A549 (cell line): ENCODE data around the gene HMX2. TPM values are rescaled to one million over a fixed set of nuclear protein-coding genes. Genes with fewer than 3 reads are reported as not detected.

Source experiments
- ATAC-seq, 2 experiments: fragments of 200-7000 bp in 1 of 2; fragments of >200 bp in 1 of 2; cut with Nextera tagmentation in 1 of 2; cut with Tn5 transposase in 1 of 2; 3 replicates each; pipeline versions ENCODE4 v1.8.0 to v1.9.1; 2018 to 2020; ENCODE audit warnings: mild to moderate bottlenecking in 1 of 2, moderate library complexity in 1 of 2
- CTCF ChIA-PET: fragments of 300-600 bp; sonication (Branson Sonifier 250); formaldehyde crosslinking; extraction: SDS; loops from one replicate; lab custom pipeline; 2021; ENCODE audit warnings: antibody characterized with exemption, inconsistent platforms; lab: Yijun Ruan, JAX
- POLR2A ChIA-PET: fragments of 350-600 bp; formaldehyde crosslinking; extraction: SDS; loops from one replicate; lab custom pipeline; 2021; ENCODE audit warnings: antibody characterized with exemption, inconsistent platforms; lab: Yijun Ruan, JAX
- DNase-seq, 2 experiments: peaks; one replicate each; pipeline versions ENCODE4 v3.0.0 to v3.0.0-alpha.2; 2011 to 2016; ENCODE audit warnings: low read depth in 1 of 2, low spot score in 1 of 2
- FAIRE-seq: peaks from 2 replicates; lab custom pipeline; 2011; peaks lifted over from hg19 to GRCh38; lab: Jason Lieb, UNC
- H3K27ac ChIP-seq, 2 experiments: fragments of >200 bp; sonication (Bioruptor Twin); formaldehyde crosslinking; 3 replicates each; pipeline ENCODE4 v1.5.1; 2016 to 2017
- H3K4me1 ChIP-seq: fragments of >200 bp; sonication (Bioruptor Twin); formaldehyde crosslinking; 3 replicates; pipeline ENCODE4 v1.6.1; 2016
- H3K4me2 ChIP-seq: fragments of >200 bp; sonication (Bioruptor Twin); formaldehyde crosslinking; 3 replicates; pipeline ENCODE4 v1.6.1; 2016
- H3K4me3 ChIP-seq: fragments of >200 bp; sonication (Bioruptor Twin); formaldehyde crosslinking; 3 replicates; pipeline ENCODE4 v1.5.1; 2016
- H3K9me3 ChIP-seq: fragments of >200 bp; sonication (Bioruptor Twin); formaldehyde crosslinking; 3 replicates; pipeline ENCODE4 v1.6.1; 2016
- CBX8 ChIP-seq: fragments of 200-600 bp; sonication (generic); IDR thresholded peaks from 2 replicates; pipeline ENCODE4 v1.6.1; 2016
- ELK1 ChIP-seq: fragments of 150-350 bp; IDR thresholded peaks from 2 replicates; pipeline ENCODE4 v1.6.1; 2014; ENCODE audit warnings: low read depth, mild to moderate bottlenecking, low read length
- ESRRA ChIP-seq: fragments of 150-350 bp; IDR thresholded peaks from 2 replicates; pipeline ENCODE4 v1.6.1; 2014; ENCODE audit warnings: mild to moderate bottlenecking, low read length, borderline replicate concordance
- GATA3 ChIP-seq: IDR thresholded peaks from 2 replicates; pipeline ENCODE4 v1.6.1; 2012; ENCODE audit warnings: borderline replicate concordance
- HOXB13 ChIP-seq: fragments of 250-450 bp; sonication (Bioruptor Pico); IDR thresholded peaks from 2 replicates; pipeline ENCODE4 v1.5.0; 2020; ENCODE audit warnings: low read depth, mild to moderate bottlenecking, moderate library complexity
- KDM5A ChIP-seq: fragments of 200-600 bp; sonication (generic); IDR thresholded peaks from 2 replicates; pipeline ENCODE4 v1.6.1; 2016; ENCODE audit warnings: antibody characterized with exemption, mild to moderate bottlenecking
- MAFK ChIP-seq: fragments of 450-650 bp; IDR thresholded peaks from 2 replicates; pipeline ENCODE4 v1.6.1; 2014; ENCODE audit not compliant: partially characterized antibody
- PHF8 ChIP-seq: fragments of 200-600 bp; sonication (generic); IDR thresholded peaks from 2 replicates; pipeline ENCODE4 v1.6.1; 2016; ENCODE audit warnings: low read depth, mild to moderate bottlenecking, antibody characterized with exemption, moderate library complexity, borderline replicate concordance
- POLR2AphosphoS2 ChIP-seq: conservative IDR thresholded peaks from 2 replicates; pipeline ENCODE4 v1.6.1; 2012; ENCODE audit warnings: low read length, improper control_type of control experiment, inconsistent platforms
- RAD21 ChIP-seq, 2 experiments: fragments of >200 bp in 1 of 2; sonication (Bioruptor Twin) in 1 of 2; formaldehyde crosslinking in 1 of 2; IDR thresholded peaks in 1 of 2; conservative IDR thresholded peaks in 1 of 2; 2 replicates in 1 of 2; 3 replicates in 1 of 2; pipeline ENCODE4 v1.6.1; 2012 to 2018; ENCODE audit warnings: inconsistent platforms in 1 of 2
- ZNF302 ChIP-seq: fragments of 250-450 bp; sonication (Bioruptor Pico); IDR thresholded peaks from 2 replicates; pipeline ENCODE4 v1.9.0; 2021; ENCODE audit warnings: inconsistent platforms, mild to moderate bottlenecking, moderate library complexity
- WGBS: methylation state at CpG from one replicate; pipeline ENCODE4 v1.1.6; 2017; ENCODE audit errors: missing lambda C conversion rate; 5-methylcytosine and 5-hydroxymethylcytosine counted together
- polyA plus RNA-seq, 4 experiments: library from polyadenylated mRNA; depleted of rRNA in 3 of 4; stranded (reverse); fragments of >200 nt; fragmentation: RNase III in 1 of 4; extraction: RNeasy Plus Mini Kit Qiagen cat#74134 plus additional on column Dnase treatment in 1 of 4; gene quantifications; 2 replicates in 3 of 4; 3 replicates in 1 of 4; pipeline ENCODE4 v1.2.3, GENCODE V29; 2011 to 2017
- TF ChIP-seq, protein P1 (sequence below): fragments of 450-650 bp; IDR thresholded peaks from 2 replicates; pipeline ENCODE4 v1.6.1; 2014; ENCODE audit warnings: antibody characterized with exemption
- TF ChIP-seq, protein P2 (sequence below): fragments of >200 bp; sonication (Bioruptor Twin); formaldehyde crosslinking; IDR thresholded peaks from 2 replicates; pipeline ENCODE4 v1.6.1; 2016
- TF ChIP-seq, protein P3 (sequence below): fragments of 250-450 bp; sonication (Bioruptor Pico); IDR thresholded peaks from 2 replicates; pipeline ENCODE4 v1.5.0; 2021; ENCODE audit warnings: mild to moderate bottlenecking, moderate library complexity, borderline replicate concordance

The HMX2 gene
- polyA plus RNA-seq, 2 of the 4 experiments (the other 2 are of a cell fraction) = 0.08 TPM; not detected in 1

GRCh38 chr10:123149568-123150270 is 1.8 kb downstream of the HMX2 start:
- DNase-seq (no peak), ATAC-seq (no peak), FAIRE-seq (no peak)
- Histone ChIP-seq H3K4me3 (no peak overlapping the region), H3K4me1 (peaks cover 4% of the 10 kb centered on the region; the same call in 2 of the 3 replicates), H3K27ac (no peak overlapping the region), H3K4me2 (no peak overlapping the region), H3K9me3 (no peaks in the 10 kb centered on the region)
- no peak for TF ChIP-seq KDM5A
- TF ChIP-seq MAFK = no peak
- TF ChIP-seq, protein P1, sequence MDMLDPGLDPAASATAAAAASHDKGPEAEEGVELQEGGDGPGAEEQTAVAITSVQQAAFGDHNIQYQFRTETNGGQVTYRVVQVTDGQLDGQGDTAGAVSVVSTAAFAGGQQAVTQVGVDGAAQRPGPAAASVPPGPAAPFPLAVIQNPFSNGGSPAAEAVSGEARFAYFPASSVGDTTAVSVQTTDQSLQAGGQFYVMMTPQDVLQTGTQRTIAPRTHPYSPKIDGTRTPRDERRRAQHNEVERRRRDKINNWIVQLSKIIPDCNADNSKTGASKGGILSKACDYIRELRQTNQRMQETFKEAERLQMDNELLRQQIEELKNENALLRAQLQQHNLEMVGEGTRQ = no peak
- no peak for TF ChIP-seq ZNF302
- TF ChIP-seq CBX8 = no peak
- TF ChIP-seq RAD21 (conservative IDR thresholded peaks at IDR 0.05 in 1 of 2, IDR thresholded peaks at IDR 0.05 in 1 of 2) = no peak
- TF ChIP-seq ELK1 = no peak
- TF ChIP-seq PHF8 = no peak
- TF ChIP-seq, protein P2, sequence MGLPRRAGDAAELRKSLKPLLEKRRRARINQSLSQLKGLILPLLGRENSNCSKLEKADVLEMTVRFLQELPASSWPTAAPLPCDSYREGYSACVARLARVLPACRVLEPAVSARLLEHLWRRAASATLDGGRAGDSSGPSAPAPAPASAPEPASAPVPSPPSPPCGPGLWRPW = no peak
- no peak for TF ChIP-seq GATA3
- 94% methylated on average over 76 of the region's 76 CpGs for WGBS
- CTCF ChIA-PET = interaction anchor here (1.3 to 9.4 kb wide), 5 partner anchors 8 to 231 kb away, joined by 3 to 64 read pairs (median 6); no protein-coding TSS in a partner anchor
- POLR2A ChIA-PET = no interaction called here

DNA sequence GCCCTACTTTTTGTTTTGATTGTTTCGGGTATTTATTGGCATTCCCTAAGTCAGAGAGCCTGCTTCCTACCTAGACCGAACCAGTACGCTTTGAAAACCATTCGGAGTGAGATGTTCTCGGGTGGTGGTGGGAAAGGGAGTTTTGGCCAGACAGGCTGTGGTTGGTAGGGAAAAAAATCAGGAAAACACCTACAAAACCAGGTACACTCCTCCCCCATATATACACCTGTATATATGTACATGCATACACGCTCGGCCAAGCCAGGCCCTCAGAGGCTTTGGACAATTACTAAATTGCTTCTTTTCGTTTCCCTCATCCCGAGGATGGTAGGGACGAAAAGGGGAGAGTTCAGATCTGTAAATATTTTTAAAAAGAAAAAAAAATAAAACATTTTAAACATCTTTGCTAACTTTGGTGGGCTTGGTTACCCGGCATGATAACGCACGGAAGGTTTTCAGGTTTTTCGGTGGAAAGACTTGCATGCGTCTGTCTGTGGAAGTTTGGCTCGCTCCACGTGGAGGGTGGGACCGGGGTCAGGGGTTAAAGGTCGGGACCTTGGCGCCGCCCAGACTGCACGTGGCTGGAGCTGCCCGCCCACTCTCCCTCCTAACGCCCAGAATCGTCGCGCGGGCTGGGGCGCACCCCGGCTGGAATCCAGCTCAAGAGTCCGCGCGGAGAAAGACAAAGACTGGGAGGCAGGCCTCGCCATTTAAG is 2.5 kb downstream of the HMX2 start:
- TF ChIP-seq, protein P2 = no peak
- TF ChIP-seq ESRRA (no peak), HOXB13 (CRISPR knock-in tag) (no peak), POLR2AphosphoS2 (no peak)
- TF ChIP-seq, protein P3, sequence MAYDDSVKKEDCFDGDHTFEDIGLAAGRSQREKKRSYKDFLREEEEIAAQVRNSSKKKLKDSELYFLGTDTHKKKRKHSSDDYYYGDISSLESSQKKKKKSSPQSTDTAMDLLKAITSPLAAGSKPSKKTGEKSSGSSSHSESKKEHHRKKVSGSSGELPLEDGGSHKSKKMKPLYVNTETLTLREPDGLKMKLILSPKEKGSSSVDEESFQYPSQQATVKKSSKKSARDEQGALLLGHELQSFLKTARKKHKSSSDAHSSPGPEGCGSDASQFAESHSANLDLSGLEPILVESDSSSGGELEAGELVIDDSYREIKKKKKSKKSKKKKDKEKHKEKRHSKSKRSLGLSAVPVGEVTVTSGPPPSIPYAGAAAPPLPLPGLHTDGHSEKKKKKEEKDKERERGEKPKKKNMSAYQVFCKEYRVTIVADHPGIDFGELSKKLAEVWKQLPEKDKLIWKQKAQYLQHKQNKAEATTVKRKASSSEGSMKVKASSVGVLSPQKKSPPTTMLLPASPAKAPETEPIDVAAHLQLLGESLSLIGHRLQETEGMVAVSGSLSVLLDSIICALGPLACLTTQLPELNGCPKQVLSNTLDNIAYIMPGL (CRISPR knock-in tag) = no peak
- Histone ChIP-seq H3K9me3 (no peaks in the 10 kb centered on the region), H3K4me2 (no peak overlapping the region), H3K27ac (no peak overlapping the region), H3K4me1 (peaks cover 5% of the 10 kb centered on the region; the same call in 2 of the 3 replicates), H3K4me3 (no peak overlapping the region)
- DNase-seq = no peak
- FAIRE-seq = no peak
- WGBS = 82% methylated on average over 34 of the region's 34 CpGs
- ChIA-PET POLR2A (no interaction called here), CTCF (interaction anchor here (1.4 to 9.4 kb wide), 5 partner anchors 9 to 230 kb away, joined by 3 to 64 read pairs (median 5); no protein-coding TSS in a partner anchor)
- no peak for ATAC-seq
